CD4-positive, alpha-beta T cell treated with Interleukin-17A for 1 hour (primary cell): ENCODE measurements around the gene NAV1.
"Not testable (repeated sequence)": the region's sequence is repeated elsewhere in the genome, so short reads cannot be mapped to it uniquely, and the experiment has no call there.

Experiments
- DNase-seq: peaks from one replicate; pipeline ENCODE4 v3.0.0-alpha.2; 2020

NAV1 gene

GRCh38 chr1:201538612-201539551 is at the start of gene NAV1:
Gene NAV1, plus strand, starts transcription at chr1:201539127. Its CDS starts 83,758 bp downstream, at chr1:201622885.
- no peak for DNase-seq

- DNase-seq: no peak
Measured at GRCh38 chr1:201489643-201490261, 49.2 kb upstream of the NAV1 start.

GRCh38 chr1:201490708-201491131 is 48.2 kb upstream of the NAV1 start:
- DNase-seq: no peak

- no peak for DNase-seq
Measured at GRCh38 chr1:201491896-201492511, 46.9 kb upstream of the NAV1 start.

- DNase-seq: not testable (repeated sequence)
Measured at GRCh38 chr1:201493026-201493656, 45.8 kb upstream of the NAV1 start.

- DNase-seq: no peak
Measured at GRCh38 chr1:201493757-201494617, 44.9 kb upstream of the NAV1 start.

GRCh38 chr1:201495551-201496295 is 43.2 kb upstream of the NAV1 start:
- DNase-seq: no peak

GRCh38 chr1:201496296-201496690 is 42.6 kb upstream of the NAV1 start:
- no peak for DNase-seq

GRCh38 chr1:201497935-201498509 is 40.9 kb upstream of the NAV1 start:
- no peak for DNase-seq

GRCh38 chr1:201498621-201499020 is 40.3 kb upstream of the NAV1 start:
- no peak for DNase-seq

GRCh38 chr1:201499191-201499590 is 39.7 kb upstream of the NAV1 start:
- no peak for DNase-seq

- DNase-seq: no peak
Measured at GRCh38 chr1:201499795-201500669, 38.9 kb upstream of the NAV1 start.

- no peak for DNase-seq
Measured at GRCh38 chr1:201500670-201501120, 38.2 kb upstream of the NAV1 start.

GRCh38 chr1:201501144-201501543 is 37.8 kb upstream of the NAV1 start:
- DNase-seq: no peak

GRCh38 chr1:201501812-201502510 is 37.0 kb upstream of the NAV1 start:
- DNase-seq: no peak

GRCh38 chr1:201502511-201502857 is 36.4 kb upstream of the NAV1 start:
- no peak for DNase-seq

GRCh38 chr1:201503397-201504176 is 35.3 kb upstream of the NAV1 start:
- no peak for DNase-seq

GRCh38 chr1:201504179-201504631 is 34.7 kb upstream of the NAV1 start:
- no peak for DNase-seq
